Middle frontal gyrus (tissue), 1 donor: Measurements from ENCODE around the gene WDFY3.
A peak's percentile ranks its signal among the peaks of the same experiment; 100 is the strongest.

Experiments used
- DNase-seq: peaks from one replicate; pipeline ENCODE4 v3.0.0-alpha.2; 2015; ENCODE audit warnings: low spot score; ENCODE audit errors: extremely low spot score

WDFY3 gene

DNA sequence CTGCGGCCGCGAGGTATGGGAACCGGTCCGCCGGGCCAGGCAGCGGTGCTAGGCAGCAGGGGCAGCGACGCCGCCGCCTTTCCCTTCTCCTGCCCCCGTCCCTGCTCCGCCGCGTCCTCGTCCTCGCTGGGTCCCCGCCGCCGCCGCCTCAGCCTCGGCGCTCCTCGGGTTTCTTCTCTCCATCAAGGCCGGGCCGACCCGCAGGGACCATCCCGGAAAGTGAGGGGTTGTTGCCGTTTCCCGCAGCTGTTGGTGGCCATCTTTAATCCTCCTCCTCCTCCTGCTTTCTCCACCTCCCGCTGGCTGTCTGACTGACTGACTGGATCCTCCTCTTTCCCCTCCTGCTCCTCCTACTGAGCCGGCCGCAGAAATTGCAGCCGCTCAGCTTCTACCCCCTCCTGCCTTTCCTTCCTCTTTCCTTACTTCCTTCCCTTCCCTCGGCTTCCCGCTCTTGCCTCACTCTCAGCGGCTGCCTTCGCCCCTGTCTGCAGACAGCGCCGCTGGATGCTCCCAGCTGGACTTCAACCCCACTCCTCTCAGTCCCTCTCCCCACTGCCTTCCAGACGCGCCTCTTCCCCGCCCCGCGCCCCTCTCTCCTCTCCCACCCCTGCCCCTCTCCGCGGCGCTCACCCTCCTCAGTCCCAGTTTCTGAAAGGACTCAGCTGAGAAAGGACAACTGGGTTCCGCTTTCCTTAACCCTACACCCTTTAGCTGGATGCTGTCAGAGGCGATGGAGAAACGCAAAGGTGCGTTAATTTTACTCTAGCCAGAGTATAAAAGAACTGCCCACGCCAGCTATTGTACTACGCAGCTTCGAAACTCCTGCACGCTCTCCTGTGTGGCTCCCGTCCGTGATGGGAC lies at the start of gene WDFY3:
Gene WDFY3, minus strand, starts transcription at position 309 of the 861 bp plus-strand sequence. CDS start 106,099 bp downstream, outside the sequence.
- DNase-seq: peak; percentile 77

- no peak for DNase-seq
These were observed 39.4 kb upstream of the WDFY3 start for GRCh38 chr4:85005865-85006377.

DNA sequence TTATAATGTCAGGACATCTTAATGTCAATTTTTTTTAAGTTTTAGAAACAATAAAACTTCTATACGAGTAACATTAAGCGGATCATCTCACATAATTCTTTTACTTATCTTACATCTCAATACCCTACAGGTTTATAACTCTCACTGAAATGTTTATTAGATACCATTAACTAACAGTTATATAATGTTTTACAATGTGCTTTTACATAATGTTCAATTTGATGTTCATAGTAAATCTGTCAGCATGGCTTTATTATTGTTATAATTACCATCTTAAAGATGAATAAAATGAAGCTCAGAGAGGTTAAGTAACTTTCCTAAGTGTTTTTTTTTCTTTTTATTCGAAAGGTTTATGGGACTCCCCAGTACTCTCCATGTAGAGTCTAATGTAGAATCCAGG lies 33.9 kb upstream of the WDFY3 start:
- no peak for DNase-seq

GRCh38 chr4:84995386-84995785 lies 28.9 kb upstream of the WDFY3 start:
- no peak for DNase-seq

GRCh38 chr4:84994280-84994679 lies 27.8 kb upstream of the WDFY3 start:
- no peak for DNase-seq

- no peak for DNase-seq
These were observed 19.5 kb upstream of the WDFY3 start for GRCh38 chr4:84985952-84986351.

- no peak for DNase-seq
These were observed 10.9 kb upstream of the WDFY3 start for GRCh38 chr4:84977396-84977795.

GRCh38 chr4:84973856-84974255 lies 7.4 kb upstream of the WDFY3 start:
- DNase-seq: no peak

GRCh38 chr4:84971319-84971932 lies 4.9 kb upstream of the WDFY3 start:
- DNase-seq: peak; percentile 72

GRCh38 chr4:84968925-84969324 lies 2.4 kb upstream of the WDFY3 start:
- no peak for DNase-seq

DNA sequence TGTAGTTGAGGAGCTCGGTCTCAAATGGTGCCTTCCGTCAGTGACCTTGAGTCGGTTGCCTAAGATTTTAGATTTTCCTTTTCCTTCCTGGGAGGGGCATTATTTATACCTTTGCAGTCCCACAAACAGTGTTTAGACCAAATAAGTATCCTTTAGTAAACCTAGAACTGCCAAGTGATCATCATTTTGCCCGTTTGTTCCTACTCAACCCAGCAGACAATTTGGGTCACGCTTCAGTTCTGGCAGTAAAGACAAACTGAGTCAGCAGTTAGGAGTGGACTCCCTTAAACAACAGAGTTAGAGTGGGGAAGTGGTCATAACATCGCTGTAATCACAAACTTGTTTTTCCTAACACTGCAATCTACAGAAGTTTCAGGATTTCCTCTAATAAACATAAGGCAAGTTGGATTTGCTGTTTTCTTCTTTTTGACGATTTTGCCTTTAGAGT lies 777 bp upstream of the WDFY3 start:
- DNase-seq: no peak

DNA sequence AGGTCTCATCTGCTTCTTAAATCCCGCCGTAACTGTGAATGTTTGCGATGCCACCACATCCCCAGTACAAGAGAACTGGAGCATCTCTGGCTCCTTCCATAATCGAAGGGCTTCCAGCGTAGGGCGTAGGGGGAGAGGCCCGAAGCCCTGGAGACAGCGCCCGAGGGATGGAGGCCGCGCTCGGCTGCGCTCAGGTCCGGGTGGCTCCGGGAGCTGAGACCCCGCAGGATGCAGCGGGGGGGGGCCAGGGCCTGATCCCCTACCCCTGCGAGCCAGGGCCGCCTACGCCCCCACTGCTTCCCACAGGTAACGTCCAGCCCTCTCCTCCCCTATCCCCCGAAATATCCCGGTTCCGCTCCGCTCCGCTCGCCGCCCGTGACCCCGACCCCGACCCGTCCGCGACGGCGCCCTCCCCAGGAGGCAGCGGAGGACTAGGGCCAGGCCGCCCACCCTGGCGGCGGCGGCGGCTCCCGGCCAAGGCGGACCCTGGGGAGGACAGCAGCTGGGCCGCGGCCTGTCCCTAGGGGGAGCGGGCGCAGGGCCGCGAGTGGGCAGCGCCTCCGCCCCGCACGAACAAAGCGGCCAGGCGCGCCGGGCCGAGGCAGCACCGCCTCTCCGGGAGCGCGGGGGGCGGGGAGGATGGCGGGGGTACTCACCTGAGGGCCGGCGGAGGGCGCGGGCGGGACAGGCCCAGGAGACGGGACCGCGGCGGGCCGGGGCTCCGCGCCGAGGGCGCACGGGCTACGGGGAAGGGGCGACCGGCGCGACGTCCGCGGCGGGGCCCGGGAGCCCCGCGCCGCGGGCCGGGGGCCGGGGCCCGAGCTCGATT lies 723 bp downstream of the WDFY3 start:
- no peak for DNase-seq

DNA sequence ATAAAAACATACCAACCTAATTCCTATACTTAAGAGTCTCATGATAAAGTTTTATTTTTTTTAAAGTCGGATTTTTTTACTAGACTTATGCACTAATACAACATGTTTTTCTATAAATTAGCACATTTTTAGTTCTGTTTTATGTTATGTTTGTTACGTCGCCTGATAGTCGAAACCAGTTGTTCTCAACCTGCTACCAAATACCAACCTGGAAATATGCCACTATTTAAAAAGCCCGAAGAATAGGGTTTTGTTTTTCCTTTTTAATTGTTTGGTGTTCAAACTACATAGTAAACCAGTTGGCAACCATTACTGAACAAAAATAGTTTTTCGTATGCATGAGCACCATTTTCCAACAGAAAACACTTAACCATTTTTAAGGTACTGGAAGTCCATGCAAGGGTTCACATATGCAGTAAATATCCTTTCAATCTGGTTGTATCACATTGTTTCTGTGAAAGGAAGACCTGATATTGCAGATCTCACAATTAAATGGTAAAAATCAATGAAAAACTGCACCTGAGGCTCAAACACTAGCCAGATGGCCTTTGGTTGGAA lies 1.4 kb downstream of the WDFY3 start:
- DNase-seq: no peak

DNA sequence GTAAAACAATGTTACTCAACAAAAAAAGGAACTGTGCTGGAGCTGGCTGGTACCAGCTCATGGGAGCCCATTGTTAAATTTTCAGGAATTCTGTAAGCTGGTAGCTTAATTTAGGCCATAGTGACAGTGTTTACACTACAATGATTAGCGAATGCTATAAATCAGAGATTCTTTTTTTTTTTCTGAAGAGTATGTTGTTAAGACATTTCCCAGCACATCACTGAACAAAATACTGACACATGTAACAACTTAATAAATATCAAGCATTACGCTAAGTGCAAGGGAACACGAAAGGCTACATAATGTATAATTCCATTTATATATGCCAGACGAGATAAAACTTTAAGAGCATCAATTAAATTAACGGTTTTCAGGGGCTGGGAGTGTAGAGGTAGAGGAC lies 4.4 kb downstream of the WDFY3 start:
- DNase-seq: no peak

DNA sequence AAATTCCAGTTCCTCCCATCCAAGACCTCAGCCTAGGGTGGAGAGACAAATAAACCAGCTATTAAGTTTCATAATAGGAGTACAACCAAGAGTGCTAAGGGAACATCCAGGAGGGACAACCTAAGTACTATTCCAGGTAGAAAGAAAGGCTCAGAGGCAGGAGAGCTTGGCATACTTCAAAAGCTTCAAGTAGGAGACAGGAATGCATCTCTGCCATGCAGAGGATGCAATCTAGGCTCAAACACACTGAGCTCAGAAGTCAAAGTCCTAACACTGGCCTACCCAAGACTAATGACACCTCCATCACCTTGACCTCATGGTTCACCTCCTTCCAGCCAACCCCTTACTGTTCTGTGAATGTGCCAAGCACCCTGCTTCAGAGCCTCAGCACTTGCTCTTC lies 8.1 kb downstream of the WDFY3 start:
- DNase-seq: no peak

DNA sequence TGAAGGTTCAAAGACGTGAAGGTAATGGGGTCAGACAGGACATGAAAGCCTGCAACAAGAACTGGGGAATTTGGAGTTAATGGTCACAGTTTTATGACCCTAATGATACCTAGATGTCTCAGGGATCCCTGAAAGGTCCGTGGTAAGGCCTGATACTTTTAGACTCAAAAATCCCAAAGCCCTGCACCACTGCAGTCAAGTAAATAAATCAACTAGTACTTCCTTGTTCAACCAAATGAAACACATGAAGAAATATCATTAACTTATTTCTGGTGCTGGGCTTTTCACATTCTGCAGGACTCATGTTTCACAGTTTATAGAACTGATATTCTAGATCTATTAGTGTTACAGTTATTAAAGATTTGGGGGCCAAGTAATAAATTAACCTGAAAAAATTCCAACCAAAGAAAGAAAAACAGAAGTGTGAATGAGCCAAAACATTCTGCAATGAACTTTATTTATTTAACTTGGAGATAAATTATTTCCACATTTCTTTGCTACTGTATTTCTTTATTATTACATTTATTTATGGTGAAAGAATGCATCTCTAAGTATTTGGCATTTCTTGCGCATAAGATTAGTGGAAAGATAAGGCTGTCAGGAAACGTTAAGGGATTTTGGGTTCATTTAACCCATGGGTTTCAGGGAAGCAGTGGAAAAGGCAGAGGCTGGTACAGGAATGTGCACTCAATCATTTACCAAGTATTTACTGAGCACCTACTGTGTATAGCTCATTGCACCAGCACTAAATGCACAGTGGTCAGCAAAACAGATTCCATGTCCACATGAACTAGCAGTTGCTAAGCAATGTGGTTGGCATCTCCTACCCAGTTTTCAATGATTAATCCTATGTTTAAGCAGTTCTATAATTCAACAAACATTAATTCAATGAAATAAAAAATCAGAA lies 8.7 kb downstream of the WDFY3 start:
- DNase-seq: no peak

- DNase-seq: no peak
These were observed 10.5 kb downstream of the WDFY3 start for GRCh38 chr4:84956014-84956413.

GRCh38 chr4:84954982-84955567 lies 11.4 kb downstream of the WDFY3 start:
- no peak for DNase-seq

- no peak for DNase-seq
These were observed 13.7 kb downstream of the WDFY3 start for GRCh38 chr4:84952776-84953175.

DNA sequence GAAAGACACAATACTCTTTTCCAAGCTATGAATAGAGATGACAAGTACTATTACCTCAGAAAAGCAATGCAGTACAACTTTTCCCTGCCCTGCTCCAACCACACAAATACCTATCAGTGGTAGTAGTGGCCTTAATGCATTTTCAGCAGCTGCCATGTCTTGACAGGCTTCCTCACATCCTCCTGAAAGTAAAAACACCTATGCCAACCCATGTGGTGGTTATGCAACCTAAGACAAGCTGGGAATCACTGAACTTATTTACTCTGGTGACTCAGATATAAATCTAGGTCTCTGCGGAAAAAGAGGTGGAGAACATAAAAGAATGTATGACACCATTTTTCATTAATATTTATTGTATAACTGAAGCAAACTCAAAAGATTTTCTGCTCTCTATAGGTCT lies 14.5 kb downstream of the WDFY3 start:
- no peak for DNase-seq
